ENCODE results near the gene TM2D3.

TM2D3 gene

GRCh38 chr15:101620671-101621070 lies 31.5 kb downstream of the TM2D3 start:
- DNase-seq, result no peak

GRCh38 chr15:101619615-101619865 lies 32.6 kb downstream of the TM2D3 start:
- DNase-seq, result no peak

- DNase-seq, result no peak
These were observed 33.1 kb downstream of the TM2D3 start for GRCh38 chr15:101618851-101619614.

- no peak for DNase-seq
These were observed 34.1 kb downstream of the TM2D3 start for GRCh38 chr15:101618076-101618475.

GRCh38 chr15:101617390-101617965 lies 34.7 kb downstream of the TM2D3 start:
- DNase-seq, result no peak

- no peak for DNase-seq
These were observed 36.0 kb downstream of the TM2D3 start for GRCh38 chr15:101615986-101616848.

- no peak for DNase-seq
These were observed 36.7 kb downstream of the TM2D3 start for GRCh38 chr15:101615414-101615985.

GRCh38 chr15:101614761-101615160 lies 37.4 kb downstream of the TM2D3 start:
- no peak for DNase-seq

GRCh38 chr15:101614001-101614585 lies 38.1 kb downstream of the TM2D3 start:
- no peak for DNase-seq

GRCh38 chr15:101613130-101614000 lies 38.8 kb downstream of the TM2D3 start:
- DNase-seq, result no peak

- no peak for DNase-seq
These were observed 39.5 kb downstream of the TM2D3 start for GRCh38 chr15:101612676-101613075.

GRCh38 chr15:101611580-101612299 lies 40.4 kb downstream of the TM2D3 start:
- DNase-seq, result no peak

- DNase-seq, result no peak
These were observed 41.2 kb downstream of the TM2D3 start for GRCh38 chr15:101611007-101611406.

- DNase-seq, result no peak
These were observed 41.6 kb downstream of the TM2D3 start for GRCh38 chr15:101610611-101611000.

- DNase-seq, result no peak
These were observed 42.2 kb downstream of the TM2D3 start for GRCh38 chr15:101609742-101610610.

- DNase-seq, result no peak
These were observed 44.0 kb downstream of the TM2D3 start for GRCh38 chr15:101608201-101608600.

- no peak for DNase-seq
These were observed 45.1 kb downstream of the TM2D3 start for GRCh38 chr15:101607108-101607507.

- no peak for DNase-seq
These were observed 47.9 kb downstream of the TM2D3 start for GRCh38 chr15:101604124-101604874.

- DNase-seq, result no peak
These were observed 49.4 kb downstream of the TM2D3 start for GRCh38 chr15:101602801-101603200.

- no peak for DNase-seq
These were observed 52.1 kb downstream of the TM2D3 start for GRCh38 chr15:101600035-101600434.
